ENCODE measurements around the gene RNF144A. TPM values are rescaled to one million over a fixed set of nuclear protein-coding genes. Genes with fewer than 3 reads are reported as not detected.

The RNF144A gene
- total RNA-seq, 1 experiment from 2014 or later: 13.0 TPM

DNA sequence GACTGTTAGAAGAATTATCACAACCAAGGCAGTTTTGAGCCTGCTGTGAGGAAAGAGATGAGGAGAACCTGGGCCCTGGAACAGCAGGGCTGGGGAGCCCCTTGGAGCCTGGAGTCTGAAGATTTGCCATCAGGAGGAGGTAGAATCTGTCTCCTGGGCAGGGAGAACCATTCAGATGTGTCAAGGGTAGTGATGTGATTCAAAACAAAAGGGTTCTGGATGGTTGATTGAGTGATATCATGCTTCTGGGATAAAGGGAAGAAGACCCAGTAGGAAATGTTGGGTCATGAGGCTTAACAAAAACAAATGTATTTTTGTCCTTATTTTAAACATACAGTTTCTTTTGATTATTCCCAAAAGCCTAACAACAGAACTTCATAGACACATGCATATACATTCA, 28.6 kb downstream of the RNF144A start:
- ChIA-PET POLR2A (no interaction called here), CTCF (no interaction called here), RAD21 (ENCODE audit: low non-redundant PET in 1 of 2, low total read pairs in 2 of 2, uncharacterized antibody in 2 of 2, unreplicated experiment in 2 of 2) (no interaction called here)
- no peak overlapping the region for H3K9ac ChIP-seq (ENCODE audit: low read length)
- H3K9me3 ChIP-seq (ENCODE audit: control insufficient read depth in 1 of 2, insufficient read depth in 1 of 2, low read depth in 1 of 2, low read length in 2 of 2): no peaks in the 10 kb centered on the region
- TF ChIP-seq SP1 (IDR thresholded peaks at IDR 0.05; ENCODE audit: low read depth) (no peak), CEBPB (IDR thresholded peaks at IDR 0.05; ENCODE audit: low read depth) (no peak), POLR2AphosphoS5 (IDR thresholded peaks at IDR 0.05; ENCODE audit: low read depth, low read length) (no peak), ZFX (IDR thresholded peaks at IDR 0.05) (no peak), EGR1 (IDR thresholded peaks at IDR 0.05; ENCODE audit: low read depth) (no peak)
- TF ChIP-seq, protein P1, sequence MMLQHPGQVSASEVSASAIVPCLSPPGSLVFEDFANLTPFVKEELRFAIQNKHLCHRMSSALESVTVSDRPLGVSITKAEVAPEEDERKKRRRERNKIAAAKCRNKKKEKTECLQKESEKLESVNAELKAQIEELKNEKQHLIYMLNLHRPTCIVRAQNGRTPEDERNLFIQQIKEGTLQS (IDR thresholded peaks at IDR 0.05): no peak
- intact Hi-C loops (cut with micrococcal nuclease): no loop called here
- no peak overlapping the region for H3K4me2 ChIP-seq (ENCODE audit: low read length)
- H3K79me2 ChIP-seq (ENCODE audit: insufficient read depth, low read length): no peaks in the 10 kb centered on the region
- no TSS peak for BruUV-seq (replicated peaks)
- H4K20me1 ChIP-seq (ENCODE audit: insufficient read depth): no peaks in the 10 kb centered on the region
- H2AFZ ChIP-seq (ENCODE audit: low read depth, low read length, poor library complexity, severe bottlenecking): no peak overlapping the region
- DNase-seq (ENCODE audit: low read depth, low spot score) (no peak), ATAC-seq (no peak)
- H3K36me3 ChIP-seq (ENCODE audit: control insufficient read depth in 1 of 2, insufficient read depth in 2 of 2, low read length in 2 of 2): no peaks in the 10 kb centered on the region
- H3K27me3 ChIP-seq (ENCODE audit: insufficient read depth, low read length): no peaks in the 10 kb centered on the region
- no peaks in the 10 kb centered on the region for H3K9me2 ChIP-seq (ENCODE audit: insufficient read depth)
- no peak overlapping the region for H3K4me3 ChIP-seq (replicated peaks in 1 of 2; ENCODE audit: low read depth in 1 of 2, low read length in 2 of 2)
- no peaks in the 10 kb centered on the region for H3K4me1 ChIP-seq (ENCODE audit: control insufficient read depth in 1 of 2, insufficient read depth in 2 of 2, low read length in 2 of 2)
- no peak overlapping the region for H3K27ac ChIP-seq (ENCODE audit: low read depth, low read length)

DNA sequence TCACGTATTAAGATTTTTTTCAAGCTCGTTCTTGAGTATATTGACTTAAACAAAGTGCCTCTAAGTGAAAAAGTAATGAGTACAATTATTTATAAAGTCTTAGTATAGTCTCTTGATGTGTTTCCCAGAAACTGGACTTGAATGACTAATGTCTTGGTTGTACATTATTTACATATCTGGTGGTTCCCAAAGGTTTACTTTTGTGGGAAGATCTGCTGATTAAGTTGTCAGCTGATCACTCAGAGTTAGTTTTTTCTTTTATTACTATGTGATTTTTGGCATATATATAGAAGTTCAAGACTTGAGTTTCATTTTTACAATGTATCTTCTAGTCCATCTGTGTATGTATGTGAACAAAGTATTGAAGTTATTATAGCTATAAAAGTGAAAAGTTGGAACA, 29.5 kb downstream of the RNF144A start:
- H2AFZ ChIP-seq (ENCODE audit: low read depth, low read length, poor library complexity, severe bottlenecking): no peak overlapping the region

More for the DNA sequence above, 29.5 kb downstream of the RNF144A start:
- intact Hi-C loops (cut with micrococcal nuclease): no loop called here
- Histone ChIP-seq H3K27ac (ENCODE audit: low read depth, low read length) (no peak overlapping the region), H3K9me2 (ENCODE audit: insufficient read depth) (no peaks in the 10 kb centered on the region), H3K9me3 (ENCODE audit: control insufficient read depth in 1 of 2, insufficient read depth in 1 of 2, low read depth in 1 of 2, low read length in 2 of 2) (no peaks in the 10 kb centered on the region), H3K9ac (ENCODE audit: low read length) (no peak overlapping the region), H3K4me1 (ENCODE audit: control insufficient read depth in 1 of 2, insufficient read depth in 2 of 2, low read length in 2 of 2) (no peaks in the 10 kb centered on the region), H3K27me3 (ENCODE audit: insufficient read depth, low read length) (no peaks in the 10 kb centered on the region), H3K4me3 (replicated peaks in 1 of 2; ENCODE audit: low read depth in 1 of 2, low read length in 2 of 2) (no peak overlapping the region), H3K4me2 (ENCODE audit: low read length) (no peak overlapping the region), H4K20me1 (ENCODE audit: insufficient read depth) (no peaks in the 10 kb centered on the region), H3K79me2 (ENCODE audit: insufficient read depth, low read length) (no peaks in the 10 kb centered on the region), H3K36me3 (ENCODE audit: control insufficient read depth in 1 of 2, insufficient read depth in 2 of 2, low read length in 2 of 2) (no peaks in the 10 kb centered on the region)
- no peak for TF ChIP-seq JUND (IDR thresholded peaks at IDR 0.05)
- TF ChIP-seq, protein P2, sequence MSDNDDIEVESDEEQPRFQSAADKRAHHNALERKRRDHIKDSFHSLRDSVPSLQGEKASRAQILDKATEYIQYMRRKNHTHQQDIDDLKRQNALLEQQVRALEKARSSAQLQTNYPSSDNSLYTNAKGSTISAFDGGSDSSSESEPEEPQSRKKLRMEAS (IDR thresholded peaks at IDR 0.05): no peak
- TF ChIP-seq ZNF274 (IDR thresholded peaks at IDR 0.05; ENCODE audit: low read depth, low read length): no peak
- no peak for TF ChIP-seq RAD21 (IDR thresholded peaks at IDR 0.05; ENCODE audit: low read depth)
- TF ChIP-seq FOSL1 (IDR thresholded peaks at IDR 0.05; ENCODE audit: low read depth): no peak
- TF ChIP-seq SP1 (IDR thresholded peaks at IDR 0.05; ENCODE audit: low read depth): no peak
- TF ChIP-seq CEBPB (IDR thresholded peaks at IDR 0.05; ENCODE audit: low read depth): no peak
- no peak for TF ChIP-seq ELF1 (IDR thresholded peaks at IDR 0.05; ENCODE audit: borderline replicate concordance, low read depth)
- TF ChIP-seq, protein P3, sequence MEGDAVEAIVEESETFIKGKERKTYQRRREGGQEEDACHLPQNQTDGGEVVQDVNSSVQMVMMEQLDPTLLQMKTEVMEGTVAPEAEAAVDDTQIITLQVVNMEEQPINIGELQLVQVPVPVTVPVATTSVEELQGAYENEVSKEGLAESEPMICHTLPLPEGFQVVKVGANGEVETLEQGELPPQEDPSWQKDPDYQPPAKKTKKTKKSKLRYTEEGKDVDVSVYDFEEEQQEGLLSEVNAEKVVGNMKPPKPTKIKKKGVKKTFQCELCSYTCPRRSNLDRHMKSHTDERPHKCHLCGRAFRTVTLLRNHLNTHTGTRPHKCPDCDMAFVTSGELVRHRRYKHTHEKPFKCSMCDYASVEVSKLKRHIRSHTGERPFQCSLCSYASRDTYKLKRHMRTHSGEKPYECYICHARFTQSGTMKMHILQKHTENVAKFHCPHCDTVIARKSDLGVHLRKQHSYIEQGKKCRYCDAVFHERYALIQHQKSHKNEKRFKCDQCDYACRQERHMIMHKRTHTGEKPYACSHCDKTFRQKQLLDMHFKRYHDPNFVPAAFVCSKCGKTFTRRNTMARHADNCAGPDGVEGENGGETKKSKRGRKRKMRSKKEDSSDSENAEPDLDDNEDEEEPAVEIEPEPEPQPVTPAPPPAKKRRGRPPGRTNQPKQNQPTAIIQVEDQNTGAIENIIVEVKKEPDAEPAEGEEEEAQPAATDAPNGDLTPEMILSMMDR (IDR thresholded peaks at IDR 0.05 in 2 of 3, conservative IDR thresholded peaks at IDR 0.05 in 1 of 3; ENCODE audit: borderline replicate concordance in 1 of 3, insufficient read depth in 1 of 3, low read depth in 2 of 3, low read length in 2 of 3): no peak
- TF ChIP-seq EGR1 (IDR thresholded peaks at IDR 0.05; ENCODE audit: low read depth): no peak
- no peak for TF ChIP-seq YY1 (IDR thresholded peaks at IDR 0.05; ENCODE audit: extremely low read depth, insufficient replicate concordance, low read depth, low read length)
- TF ChIP-seq, protein P4, sequence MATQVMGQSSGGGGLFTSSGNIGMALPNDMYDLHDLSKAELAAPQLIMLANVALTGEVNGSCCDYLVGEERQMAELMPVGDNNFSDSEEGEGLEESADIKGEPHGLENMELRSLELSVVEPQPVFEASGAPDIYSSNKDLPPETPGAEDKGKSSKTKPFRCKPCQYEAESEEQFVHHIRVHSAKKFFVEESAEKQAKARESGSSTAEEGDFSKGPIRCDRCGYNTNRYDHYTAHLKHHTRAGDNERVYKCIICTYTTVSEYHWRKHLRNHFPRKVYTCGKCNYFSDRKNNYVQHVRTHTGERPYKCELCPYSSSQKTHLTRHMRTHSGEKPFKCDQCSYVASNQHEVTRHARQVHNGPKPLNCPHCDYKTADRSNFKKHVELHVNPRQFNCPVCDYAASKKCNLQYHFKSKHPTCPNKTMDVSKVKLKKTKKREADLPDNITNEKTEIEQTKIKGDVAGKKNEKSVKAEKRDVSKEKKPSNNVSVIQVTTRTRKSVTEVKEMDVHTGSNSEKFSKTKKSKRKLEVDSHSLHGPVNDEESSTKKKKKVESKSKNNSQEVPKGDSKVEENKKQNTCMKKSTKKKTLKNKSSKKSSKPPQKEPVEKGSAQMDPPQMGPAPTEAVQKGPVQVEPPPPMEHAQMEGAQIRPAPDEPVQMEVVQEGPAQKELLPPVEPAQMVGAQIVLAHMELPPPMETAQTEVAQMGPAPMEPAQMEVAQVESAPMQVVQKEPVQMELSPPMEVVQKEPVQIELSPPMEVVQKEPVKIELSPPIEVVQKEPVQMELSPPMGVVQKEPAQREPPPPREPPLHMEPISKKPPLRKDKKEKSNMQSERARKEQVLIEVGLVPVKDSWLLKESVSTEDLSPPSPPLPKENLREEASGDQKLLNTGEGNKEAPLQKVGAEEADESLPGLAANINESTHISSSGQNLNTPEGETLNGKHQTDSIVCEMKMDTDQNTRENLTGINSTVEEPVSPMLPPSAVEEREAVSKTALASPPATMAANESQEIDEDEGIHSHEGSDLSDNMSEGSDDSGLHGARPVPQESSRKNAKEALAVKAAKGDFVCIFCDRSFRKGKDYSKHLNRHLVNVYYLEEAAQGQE (IDR thresholded peaks at IDR 0.05; ENCODE audit: low read depth): no peak
- TF ChIP-seq EZH2phosphoT487 (IDR thresholded peaks at IDR 0.05; ENCODE audit: borderline replicate concordance): no peak
- TF ChIP-seq POLR2A (IDR thresholded peaks at IDR 0.05; ENCODE audit: borderline replicate concordance, extremely low read depth, insufficient read depth, insufficient read length): no peak
- TF ChIP-seq SRF (IDR thresholded peaks at IDR 0.05; ENCODE audit: low read depth): no peak
- ChIA-PET RAD21 (ENCODE audit: low non-redundant PET in 1 of 2, low total read pairs in 2 of 2, uncharacterized antibody in 2 of 2, unreplicated experiment in 2 of 2) (no interaction called here), POLR2A (no interaction called here), CTCF (no interaction called here)
- ATAC-seq (no peak), DNase-seq (ENCODE audit: low read depth, low spot score) (no peak)
- no TSS peak for BruUV-seq (replicated peaks)

Measured in HCT116 (cell line).